ENCODE data around the gene CYP4F11. TPM values are rescaled to one million over a fixed set of nuclear protein-coding genes. Genes with fewer than 3 reads are reported as not detected.

The CYP4F11 gene
- total and polyA plus RNA-seq, 2 donors (not counting 3 experiments of a cell fraction or from before 2014, with no cell fraction given) = not detected

DNA sequence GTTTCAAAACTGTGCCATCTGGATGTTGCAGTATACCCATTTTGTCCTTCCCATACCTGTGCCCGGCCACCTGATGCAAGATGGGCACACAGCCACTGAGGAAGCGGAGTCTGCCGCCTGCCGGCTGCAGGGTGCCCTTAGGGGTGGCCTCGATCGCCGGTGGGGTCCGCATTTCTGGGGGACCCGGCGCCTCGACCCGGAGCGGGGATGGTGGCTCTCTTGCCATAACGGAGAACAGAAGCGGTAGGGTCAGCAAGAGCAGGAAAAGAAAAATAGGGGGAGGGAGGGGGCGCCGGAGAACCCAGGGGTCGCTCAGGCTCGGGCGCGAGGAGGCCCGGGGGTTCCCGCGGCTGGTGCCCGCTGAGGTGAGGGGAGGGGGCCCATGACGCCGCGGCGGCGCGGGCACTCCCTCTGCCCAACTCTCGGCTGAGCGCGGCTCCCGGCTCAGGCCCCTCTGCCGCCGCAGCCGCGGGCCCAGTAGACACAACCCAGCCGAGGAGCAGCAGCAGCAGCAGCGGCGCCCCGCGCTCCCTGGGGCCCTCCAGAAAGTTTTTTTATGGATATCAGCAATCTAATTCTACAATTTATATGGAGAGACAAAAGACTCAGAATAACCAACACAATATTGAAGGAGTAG, 22.6 kb downstream of the CYP4F11 start:
- intact Hi-C loops (cut with micrococcal nuclease) (no loop called here), dilution Hi-C loops (cut with MboI; ENCODE audit: extremely low pct_ligation_motif_present, low sequenced_read_pairs) (no loop called here)
- no peaks in the 10 kb centered on the region for H3K36me3 ChIP-seq (ENCODE audit: control insufficient read depth in 2 of 2, extremely low read depth in 1 of 2, insufficient read depth in 2 of 2, low read length in 2 of 2)
- H3K4me1 ChIP-seq (ENCODE audit: control insufficient read depth, extremely low read depth, insufficient read depth, low read length) = no peaks in the 10 kb centered on the region
- no peak overlapping the region for H2AFZ ChIP-seq (ENCODE audit: low read depth, low read length)
- CTCF ChIA-PET = no interaction called here
- peaks cover 2 to 10% of the 10 kb centered on the region in 2 experiments for H3K27me3 ChIP-seq (ENCODE audit: control insufficient read depth in 2 of 2, insufficient read depth in 2 of 2, low read length in 2 of 2)
- no peaks in the 10 kb centered on the region for H3K9me3 ChIP-seq (replicated peaks; ENCODE audit: control insufficient read depth, insufficient read depth, low read length)
- FAIRE-seq (peak; percentile 26), DNase-seq (ENCODE audit: low read depth, low spot score) (no peak)
- no TSS peak for BruUV-seq (replicated peaks)
- no peak overlapping the region for H3K27ac ChIP-seq (ENCODE audit: insufficient read depth, low read depth, low read length)
- POLR2A ChIA-PET = no interaction called here
- H3K4me2 ChIP-seq (ENCODE audit: insufficient read depth, low read length) = no peak overlapping the region
- peak; percentile 36 for TF ChIP-seq EZH2 (IDR thresholded peaks at IDR 0.05; ENCODE audit: borderline replicate concordance, low read depth, low read length, severe bottlenecking)
- TF ChIP-seq, protein P1, sequence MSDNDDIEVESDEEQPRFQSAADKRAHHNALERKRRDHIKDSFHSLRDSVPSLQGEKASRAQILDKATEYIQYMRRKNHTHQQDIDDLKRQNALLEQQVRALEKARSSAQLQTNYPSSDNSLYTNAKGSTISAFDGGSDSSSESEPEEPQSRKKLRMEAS (IDR thresholded peaks at IDR 0.05; ENCODE audit: insufficient read depth, insufficient read length) = no peak
- no peaks in the 10 kb centered on the region for H3K79me2 ChIP-seq (ENCODE audit: control insufficient read depth, insufficient read depth, low read length)
- H3K9me1 ChIP-seq (replicated peaks; ENCODE audit: control insufficient read depth, extremely low read depth, insufficient read depth, low read length) = no peaks in the 10 kb centered on the region
- no peak overlapping the region for H3K4me3 ChIP-seq (replicated peaks in 1 of 3; ENCODE audit: insufficient read depth in 1 of 3, low read depth in 1 of 3, low read length in 3 of 3)
- no peaks in the 10 kb centered on the region for H4K20me1 ChIP-seq (replicated peaks; ENCODE audit: control insufficient read depth, extremely low read depth, insufficient read depth, low read length)
- H3K9ac ChIP-seq (replicated peaks; ENCODE audit: extremely low read depth, insufficient read depth, low read length) = no peak overlapping the region

DNA sequence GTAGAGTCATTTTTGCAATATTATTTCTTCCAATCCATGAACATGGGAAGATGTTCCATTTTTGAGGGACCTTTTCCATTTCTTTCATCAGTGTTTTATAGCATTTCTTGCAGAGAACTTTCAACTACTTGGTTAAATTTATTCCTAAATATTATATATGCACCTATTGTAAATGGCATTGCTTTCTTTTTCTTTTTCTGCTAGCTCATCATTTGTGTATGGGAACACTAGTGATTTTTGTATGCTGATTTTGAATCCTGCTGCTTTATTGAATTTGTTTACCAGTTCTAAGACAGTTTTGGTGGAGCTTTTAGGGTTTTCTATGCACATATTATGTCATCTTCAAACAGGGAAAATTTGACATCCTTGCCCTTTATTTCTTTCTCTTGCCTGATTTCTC, 29.3 kb downstream of the CYP4F11 start:
- no TSS peak for BruUV-seq (replicated peaks)

More for the DNA sequence above, 29.3 kb downstream of the CYP4F11 start:
- H3K27me3 ChIP-seq (ENCODE audit: control insufficient read depth in 2 of 2, insufficient read depth in 2 of 2, low read length in 2 of 2) = no peaks in the 10 kb centered on the region
- H4K20me1 ChIP-seq (replicated peaks; ENCODE audit: control insufficient read depth, extremely low read depth, insufficient read depth, low read length) = no peaks in the 10 kb centered on the region
- H3K9me3 ChIP-seq (replicated peaks; ENCODE audit: control insufficient read depth, insufficient read depth, low read length) = no peaks in the 10 kb centered on the region
- TF ChIP-seq EZH2 (IDR thresholded peaks at IDR 0.05; ENCODE audit: borderline replicate concordance, low read depth, low read length, severe bottlenecking) = no peak
- TF ChIP-seq, protein P2, sequence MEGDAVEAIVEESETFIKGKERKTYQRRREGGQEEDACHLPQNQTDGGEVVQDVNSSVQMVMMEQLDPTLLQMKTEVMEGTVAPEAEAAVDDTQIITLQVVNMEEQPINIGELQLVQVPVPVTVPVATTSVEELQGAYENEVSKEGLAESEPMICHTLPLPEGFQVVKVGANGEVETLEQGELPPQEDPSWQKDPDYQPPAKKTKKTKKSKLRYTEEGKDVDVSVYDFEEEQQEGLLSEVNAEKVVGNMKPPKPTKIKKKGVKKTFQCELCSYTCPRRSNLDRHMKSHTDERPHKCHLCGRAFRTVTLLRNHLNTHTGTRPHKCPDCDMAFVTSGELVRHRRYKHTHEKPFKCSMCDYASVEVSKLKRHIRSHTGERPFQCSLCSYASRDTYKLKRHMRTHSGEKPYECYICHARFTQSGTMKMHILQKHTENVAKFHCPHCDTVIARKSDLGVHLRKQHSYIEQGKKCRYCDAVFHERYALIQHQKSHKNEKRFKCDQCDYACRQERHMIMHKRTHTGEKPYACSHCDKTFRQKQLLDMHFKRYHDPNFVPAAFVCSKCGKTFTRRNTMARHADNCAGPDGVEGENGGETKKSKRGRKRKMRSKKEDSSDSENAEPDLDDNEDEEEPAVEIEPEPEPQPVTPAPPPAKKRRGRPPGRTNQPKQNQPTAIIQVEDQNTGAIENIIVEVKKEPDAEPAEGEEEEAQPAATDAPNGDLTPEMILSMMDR (IDR thresholded peaks at IDR 0.05; ENCODE audit: extremely low read depth in 1 of 2, insufficient read depth in 1 of 2, low read depth in 1 of 2, low read length in 2 of 2) = no peak
- TF ChIP-seq FOS (IDR thresholded peaks at IDR 0.05; ENCODE audit: borderline replicate concordance, insufficient read depth, low read length) = no peak
- TF ChIP-seq POLR2A (IDR thresholded peaks at IDR 0.05; ENCODE audit: low read depth, low read length) = no peak
- TF ChIP-seq JUN (IDR thresholded peaks at IDR 0.05; ENCODE audit: borderline replicate concordance, insufficient read depth, insufficient read length, low read depth) = no peak
- no peak for TF ChIP-seq MYC (IDR thresholded peaks at IDR 0.05; ENCODE audit: low read depth, low read length)
- no peak for TF ChIP-seq POLR2AphosphoS5 (IDR thresholded peaks at IDR 0.05; ENCODE audit: insufficient read depth, low read depth, low read length)
- TF ChIP-seq, protein P1 (IDR thresholded peaks at IDR 0.05; ENCODE audit: insufficient read depth, insufficient read length) = no peak
- no peak for TF ChIP-seq GATA2 (IDR thresholded peaks at IDR 0.05; ENCODE audit: insufficient read depth, insufficient read length, low read depth, low read length)
- intact Hi-C loops (cut with micrococcal nuclease) = no loop called here
- H3K9ac ChIP-seq (replicated peaks; ENCODE audit: extremely low read depth, insufficient read depth, low read length) = no peak overlapping the region
- H2AFZ ChIP-seq (ENCODE audit: low read depth, low read length) = no peak overlapping the region
- no peak for FAIRE-seq
- no peaks in the 10 kb centered on the region for H3K9me1 ChIP-seq (replicated peaks; ENCODE audit: control insufficient read depth, extremely low read depth, insufficient read depth, low read length)
- H3K36me3 ChIP-seq (ENCODE audit: control insufficient read depth in 2 of 2, extremely low read depth in 1 of 2, insufficient read depth in 2 of 2, low read length in 2 of 2) = no peaks in the 10 kb centered on the region
- no peak for DNase-seq (ENCODE audit: low read depth, low spot score)
- ChIA-PET POLR2A (no interaction called here), CTCF (no interaction called here)
- H3K4me3 ChIP-seq (replicated peaks in 1 of 3; ENCODE audit: insufficient read depth in 1 of 3, low read depth in 1 of 3, low read length in 3 of 3) = no peak overlapping the region
- no peak overlapping the region for H3K4me2 ChIP-seq (ENCODE audit: insufficient read depth, low read length)
- no peaks in the 10 kb centered on the region for H3K4me1 ChIP-seq (ENCODE audit: control insufficient read depth, extremely low read depth, insufficient read depth, low read length)
- no peaks in the 10 kb centered on the region for H3K79me2 ChIP-seq (ENCODE audit: control insufficient read depth, insufficient read depth, low read length)
- no peak overlapping the region for H3K27ac ChIP-seq (ENCODE audit: insufficient read depth, low read depth, low read length)
- dilution Hi-C loops (cut with MboI; ENCODE audit: extremely low pct_ligation_motif_present, low sequenced_read_pairs) = no loop called here

Measured in endothelial cell of umbilical vein (primary cell).